ENCODE data around the gene NANP.

NANP gene

DNA sequence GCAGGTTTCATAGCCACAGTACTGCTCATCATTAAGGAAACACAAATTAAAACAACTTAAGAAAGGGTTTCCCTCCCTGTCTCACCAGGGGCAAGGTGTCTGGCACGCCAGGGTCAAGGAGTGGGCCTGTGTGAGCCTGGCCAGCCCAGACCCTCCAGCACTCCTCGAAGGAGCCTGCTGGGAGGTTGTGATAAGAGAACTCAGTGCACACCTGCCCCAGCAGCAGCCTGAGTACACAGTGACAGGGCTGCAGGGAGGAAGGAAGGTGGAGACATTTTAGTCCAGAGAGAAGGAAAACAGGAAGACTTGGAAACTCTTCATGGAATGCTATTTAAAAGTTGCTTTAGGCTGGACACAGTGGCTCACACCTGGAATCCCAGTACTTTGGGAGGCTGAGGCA is 52.6 kb downstream of the NANP start:
- Mint-ChIP-seq H3K36me3 (ENCODE audit: low read depth) (no peaks in the 10 kb centered on the region), H3K27me3 (ENCODE audit: low read depth) (no peaks in the 10 kb centered on the region), H3K9me3 (no peaks in the 10 kb centered on the region), H3K4me3 (no peak overlapping the region), H3K4me1 (ENCODE audit: low read depth) (peaks cover 5% of the 10 kb centered on the region), H3K27ac (no peak overlapping the region)
- DNase-seq (ENCODE audit: low spot score), result no peak

DNA sequence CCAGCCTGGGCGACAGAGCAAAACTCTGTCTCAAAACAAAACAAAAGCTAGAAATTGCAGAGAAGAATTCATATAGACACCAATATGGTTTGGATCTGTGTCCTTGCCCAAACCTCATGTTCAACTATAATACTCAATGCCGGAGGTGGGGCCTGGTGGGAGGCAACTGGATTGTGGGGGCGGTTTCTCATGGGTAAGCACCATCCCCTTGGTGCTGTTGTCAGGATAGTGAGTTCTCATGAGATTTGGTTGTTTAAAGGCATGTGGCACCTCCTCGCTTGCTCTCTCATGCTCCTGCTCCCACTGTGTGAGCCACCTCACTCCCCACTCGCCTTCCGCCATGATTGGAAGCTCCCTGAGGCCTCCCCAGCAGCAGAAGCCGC is 53.7 kb downstream of the NANP start:
- peaks cover 5% of the 10 kb centered on the region for H3K4me1 Mint-ChIP-seq (ENCODE audit: low read depth)
- H3K4me3 Mint-ChIP-seq, result no peak overlapping the region
- no peak for DNase-seq (ENCODE audit: low spot score)
- no peaks in the 10 kb centered on the region for H3K9me3 Mint-ChIP-seq
- H3K36me3 Mint-ChIP-seq (ENCODE audit: low read depth), result no peaks in the 10 kb centered on the region
- H3K27ac Mint-ChIP-seq, result no peak overlapping the region
- no peaks in the 10 kb centered on the region for H3K27me3 Mint-ChIP-seq (ENCODE audit: low read depth)

DNA sequence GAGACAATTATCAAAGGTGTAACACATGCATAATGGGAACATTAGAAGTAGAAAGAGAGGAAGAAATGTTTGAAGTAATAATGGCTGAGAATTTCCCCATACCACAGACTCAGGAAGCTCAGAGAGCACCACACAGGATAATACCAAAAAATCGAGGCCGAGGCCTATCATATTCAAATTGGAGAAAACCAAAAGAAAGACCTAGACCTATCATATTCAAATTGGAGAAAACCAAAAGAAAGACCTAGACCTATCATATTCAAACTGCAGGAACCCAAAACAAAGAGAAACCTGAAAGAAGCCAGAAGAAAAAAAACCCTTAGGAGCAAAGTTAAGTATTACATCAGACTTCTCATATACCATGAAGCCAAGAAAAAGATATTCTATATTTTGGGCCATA is 56.5 kb downstream of the NANP start:
- peaks cover 4% of the 10 kb centered on the region for H3K9me3 Mint-ChIP-seq
- no peak overlapping the region for H3K4me3 Mint-ChIP-seq
- no peak overlapping the region for H3K27ac Mint-ChIP-seq
- H3K36me3 Mint-ChIP-seq (ENCODE audit: low read depth), result no peaks in the 10 kb centered on the region
- peaks cover 6% of the 10 kb centered on the region for H3K4me1 Mint-ChIP-seq (ENCODE audit: low read depth)
- H3K27me3 Mint-ChIP-seq (ENCODE audit: low read depth), result no peaks in the 10 kb centered on the region
- DNase-seq (ENCODE audit: low spot score), result no peak

DNA sequence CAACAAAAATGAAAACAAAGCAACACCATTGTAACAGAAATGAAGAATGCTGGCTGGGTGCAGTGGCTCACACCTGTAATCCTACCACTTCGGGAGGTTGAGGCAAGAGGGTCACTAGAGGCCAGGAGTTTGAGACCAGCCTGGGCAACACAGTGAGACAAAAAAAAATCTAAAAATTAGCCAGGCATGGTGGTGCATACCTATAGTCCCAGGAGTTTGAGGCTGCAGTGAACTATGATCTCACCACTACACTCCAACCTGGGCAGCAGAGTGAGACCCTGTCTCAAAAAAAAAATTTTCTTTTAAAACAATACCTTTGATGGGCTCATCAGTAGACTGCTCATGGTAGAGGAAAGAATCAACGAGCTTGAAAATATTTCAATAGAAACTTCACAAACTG is 57.0 kb downstream of the NANP start:
- H3K4me1 Mint-ChIP-seq (ENCODE audit: low read depth), result peaks cover 6% of the 10 kb centered on the region
- no peak for DNase-seq (ENCODE audit: low spot score)
- no peak overlapping the region for H3K4me3 Mint-ChIP-seq
- H3K36me3 Mint-ChIP-seq (ENCODE audit: low read depth), result no peaks in the 10 kb centered on the region
- H3K27ac Mint-ChIP-seq, result no peak overlapping the region
- peaks cover 4% of the 10 kb centered on the region for H3K9me3 Mint-ChIP-seq
- no peaks in the 10 kb centered on the region for H3K27me3 Mint-ChIP-seq (ENCODE audit: low read depth)

DNA sequence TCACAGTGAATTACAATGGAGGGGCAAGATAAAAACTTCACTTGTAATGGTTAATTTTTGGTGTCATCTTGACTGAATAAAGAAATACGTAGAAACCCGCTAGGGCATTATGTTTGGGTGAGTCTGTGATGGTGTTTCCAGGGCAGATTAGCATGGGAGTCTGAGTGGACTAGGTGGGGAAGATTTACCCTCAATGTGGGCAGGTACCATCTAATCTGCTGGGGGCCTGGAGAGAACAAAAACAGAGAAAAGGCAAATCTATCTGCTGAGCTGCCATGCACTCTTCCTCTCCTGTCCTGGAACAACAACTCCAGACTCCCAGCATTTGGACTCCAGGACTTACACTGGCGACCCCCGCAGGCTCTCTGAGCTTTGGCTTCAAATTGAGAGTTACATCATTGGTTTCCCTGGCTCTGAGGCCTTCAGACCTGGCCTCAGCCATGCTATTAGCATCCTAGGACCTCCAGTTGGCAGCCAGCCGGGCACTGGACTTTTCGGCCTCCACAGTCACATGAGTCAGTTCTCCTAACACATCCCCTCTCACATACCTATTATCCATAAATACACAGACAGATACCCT is 58.1 kb downstream of the NANP start:
- no peak overlapping the region for H3K4me3 Mint-ChIP-seq
- no peak overlapping the region for H3K27ac Mint-ChIP-seq
- H3K27me3 Mint-ChIP-seq (ENCODE audit: low read depth), result no peaks in the 10 kb centered on the region
- H3K36me3 Mint-ChIP-seq (ENCODE audit: low read depth), result no peaks in the 10 kb centered on the region
- no peak for DNase-seq (ENCODE audit: low spot score)
- H3K4me1 Mint-ChIP-seq (ENCODE audit: low read depth), result peaks cover 6% of the 10 kb centered on the region
- peaks cover 4% of the 10 kb centered on the region for H3K9me3 Mint-ChIP-seq

DNA sequence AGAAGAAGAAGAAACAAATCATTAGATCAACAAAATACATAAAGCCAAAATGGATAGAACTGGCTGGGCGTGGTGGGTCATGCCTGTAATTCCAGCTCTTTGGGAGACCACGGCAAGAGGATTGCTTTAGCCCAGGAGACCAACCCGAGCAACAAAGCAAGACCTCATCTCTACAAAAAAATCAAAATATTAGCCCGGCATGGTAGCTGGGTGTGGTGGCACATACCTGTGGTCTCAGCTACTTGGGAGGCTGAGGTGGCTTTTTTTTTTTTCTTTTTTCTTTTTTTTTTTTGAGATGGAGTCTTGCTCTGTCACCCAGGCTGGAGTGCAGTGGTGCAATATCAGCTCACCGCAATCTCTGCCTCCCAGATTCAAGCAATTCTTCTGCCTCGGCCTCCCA is 59.9 kb downstream of the NANP start:
- no peaks in the 10 kb centered on the region for H3K36me3 Mint-ChIP-seq (ENCODE audit: low read depth)
- no peak for DNase-seq (ENCODE audit: low spot score)
- H3K4me1 Mint-ChIP-seq (ENCODE audit: low read depth), result peaks cover 6% of the 10 kb centered on the region
- no peaks in the 10 kb centered on the region for H3K27me3 Mint-ChIP-seq (ENCODE audit: low read depth)
- H3K9me3 Mint-ChIP-seq, result peaks cover 4% of the 10 kb centered on the region
- no peak overlapping the region for H3K4me3 Mint-ChIP-seq
- no peak overlapping the region for H3K27ac Mint-ChIP-seq

DNA sequence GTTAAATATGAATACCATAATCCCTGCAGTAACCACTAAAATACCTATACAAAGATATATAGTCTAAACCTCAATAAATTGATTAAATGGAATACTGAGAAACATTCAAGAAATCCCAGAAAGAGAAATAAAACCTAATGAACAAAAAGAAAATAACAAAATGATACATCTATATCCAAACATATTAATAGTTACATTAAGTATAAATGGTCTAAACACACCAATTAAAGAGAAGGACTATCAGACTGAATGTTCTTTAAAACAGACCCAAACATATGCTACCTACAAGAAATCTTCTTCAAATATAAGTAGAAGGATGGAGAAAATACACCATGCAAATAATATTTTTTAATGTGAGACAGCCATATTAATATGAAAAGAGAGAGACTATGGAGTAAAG is 60.5 kb downstream of the NANP start:
- DNase-seq (ENCODE audit: low spot score), result no peak
- H3K36me3 Mint-ChIP-seq (ENCODE audit: low read depth), result no peaks in the 10 kb centered on the region
- H3K4me1 Mint-ChIP-seq (ENCODE audit: low read depth), result peaks cover 6% of the 10 kb centered on the region
- no peak overlapping the region for H3K4me3 Mint-ChIP-seq
- peaks cover 4% of the 10 kb centered on the region for H3K9me3 Mint-ChIP-seq
- H3K27me3 Mint-ChIP-seq (ENCODE audit: low read depth), result no peaks in the 10 kb centered on the region
- H3K27ac Mint-ChIP-seq, result no peak overlapping the region
